ENCODE measurements around the gene KCNJ14.

The KCNJ14 gene

DNA sequence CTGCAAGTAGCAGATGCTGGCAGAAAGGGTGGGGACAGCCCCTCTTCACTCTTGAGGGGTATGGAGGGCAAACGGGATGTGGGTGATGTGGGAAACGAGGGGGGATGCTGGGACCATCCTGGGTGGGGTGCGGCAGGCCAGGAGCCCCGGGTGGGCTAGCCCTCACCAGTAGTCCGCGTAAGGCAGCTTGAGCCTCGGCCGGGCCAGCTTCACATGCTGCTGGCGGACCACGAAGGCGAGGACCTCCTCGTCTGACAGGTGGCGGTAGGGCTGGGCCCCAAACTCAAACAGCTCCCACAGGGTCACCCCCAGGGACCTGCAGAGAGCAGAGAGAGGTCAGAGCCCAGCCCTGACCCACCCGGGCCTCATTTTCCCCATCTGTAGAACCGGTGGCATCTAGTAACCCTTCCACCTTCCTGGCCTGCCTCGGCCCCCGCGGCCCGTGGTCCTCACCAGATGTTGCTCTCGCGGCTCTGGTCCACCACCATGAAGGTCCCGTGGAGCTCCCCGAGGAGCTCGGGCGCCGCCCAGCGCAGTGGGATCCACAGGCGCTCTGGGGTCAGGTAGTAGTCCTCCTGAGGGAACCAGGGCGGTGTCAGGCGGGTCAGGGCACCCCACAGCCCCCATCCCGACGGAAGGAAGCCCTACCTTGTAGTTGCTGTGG lies 45.6 kb downstream of the KCNJ14 start (continued):
- no peak for TF ChIP-seq ZFP30 (CRISPR knock-in tag; IDR thresholded peaks at IDR 0.05)
- no peak for TF ChIP-seq ISL1 (CRISPR knock-in tag; IDR thresholded peaks at IDR 0.05)
- TF ChIP-seq RARB (CRISPR knock-in tag; IDR thresholded peaks at IDR 0.05): no peak
- TF ChIP-seq GLIS3 (CRISPR knock-in tag; IDR thresholded peaks at IDR 0.05): no peak

DNA sequence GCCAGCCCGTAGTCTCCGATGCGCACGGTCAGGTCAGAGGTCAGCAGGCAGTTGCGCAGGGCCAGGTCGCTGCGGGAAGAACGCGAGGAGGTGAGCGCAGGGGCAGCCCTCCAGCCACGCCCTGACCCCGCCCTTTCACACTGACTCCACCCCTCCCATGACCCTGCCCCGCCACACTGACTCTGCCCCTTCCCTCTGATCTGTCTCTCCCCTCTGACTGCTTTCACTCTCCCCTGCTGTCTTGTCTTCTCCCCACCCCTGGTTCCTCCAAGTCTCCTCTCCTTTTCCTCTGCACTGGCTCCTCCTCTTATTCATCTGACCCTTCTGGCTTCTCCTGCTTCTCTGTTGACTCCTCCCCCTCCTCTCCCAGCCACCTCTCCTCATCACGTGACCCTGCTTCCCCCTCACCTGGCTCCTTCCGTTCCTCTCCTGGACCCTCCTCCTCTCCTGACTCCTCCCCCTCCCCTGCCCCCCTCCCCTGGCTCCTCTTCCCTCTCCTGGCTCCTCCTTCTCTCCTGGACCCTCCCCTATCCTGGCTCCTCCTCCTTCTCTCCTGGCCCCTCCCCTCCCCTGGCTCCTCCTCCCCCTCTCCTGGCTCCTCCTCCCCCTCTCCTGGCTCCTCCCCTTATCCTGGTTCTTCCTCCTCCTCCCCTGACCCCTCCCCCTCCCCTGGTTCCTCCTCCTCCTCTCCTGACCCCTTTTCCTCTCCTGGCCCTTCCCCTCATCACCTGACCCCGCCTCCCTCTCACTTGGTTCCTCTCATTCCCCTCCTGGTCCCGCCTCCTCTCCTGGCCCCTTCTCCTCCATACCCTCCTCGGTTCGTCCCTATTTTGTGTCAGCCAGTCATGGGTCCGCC lies 46.3 kb downstream of the KCNJ14 start:
- TF ChIP-seq ARNTL (CRISPR knock-in tag; IDR thresholded peaks at IDR 0.05; ENCODE audit: borderline replicate concordance, low read depth): no peak
- TF ChIP-seq, protein P1, sequence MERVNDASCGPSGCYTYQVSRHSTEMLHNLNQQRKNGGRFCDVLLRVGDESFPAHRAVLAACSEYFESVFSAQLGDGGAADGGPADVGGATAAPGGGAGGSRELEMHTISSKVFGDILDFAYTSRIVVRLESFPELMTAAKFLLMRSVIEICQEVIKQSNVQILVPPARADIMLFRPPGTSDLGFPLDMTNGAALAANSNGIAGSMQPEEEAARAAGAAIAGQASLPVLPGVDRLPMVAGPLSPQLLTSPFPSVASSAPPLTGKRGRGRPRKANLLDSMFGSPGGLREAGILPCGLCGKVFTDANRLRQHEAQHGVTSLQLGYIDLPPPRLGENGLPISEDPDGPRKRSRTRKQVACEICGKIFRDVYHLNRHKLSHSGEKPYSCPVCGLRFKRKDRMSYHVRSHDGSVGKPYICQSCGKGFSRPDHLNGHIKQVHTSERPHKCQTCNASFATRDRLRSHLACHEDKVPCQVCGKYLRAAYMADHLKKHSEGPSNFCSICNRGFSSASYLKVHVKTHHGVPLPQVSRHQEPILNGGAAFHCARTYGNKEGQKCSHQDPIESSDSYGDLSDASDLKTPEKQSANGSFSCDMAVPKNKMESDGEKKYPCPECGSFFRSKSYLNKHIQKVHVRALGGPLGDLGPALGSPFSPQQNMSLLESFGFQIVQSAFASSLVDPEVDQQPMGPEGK (CRISPR knock-in tag; IDR thresholded peaks at IDR 0.05; ENCODE audit: borderline replicate concordance): no peak
- TF ChIP-seq SNAI2 (CRISPR knock-in tag; IDR thresholded peaks at IDR 0.05): no peak
- TF ChIP-seq, protein P2, sequence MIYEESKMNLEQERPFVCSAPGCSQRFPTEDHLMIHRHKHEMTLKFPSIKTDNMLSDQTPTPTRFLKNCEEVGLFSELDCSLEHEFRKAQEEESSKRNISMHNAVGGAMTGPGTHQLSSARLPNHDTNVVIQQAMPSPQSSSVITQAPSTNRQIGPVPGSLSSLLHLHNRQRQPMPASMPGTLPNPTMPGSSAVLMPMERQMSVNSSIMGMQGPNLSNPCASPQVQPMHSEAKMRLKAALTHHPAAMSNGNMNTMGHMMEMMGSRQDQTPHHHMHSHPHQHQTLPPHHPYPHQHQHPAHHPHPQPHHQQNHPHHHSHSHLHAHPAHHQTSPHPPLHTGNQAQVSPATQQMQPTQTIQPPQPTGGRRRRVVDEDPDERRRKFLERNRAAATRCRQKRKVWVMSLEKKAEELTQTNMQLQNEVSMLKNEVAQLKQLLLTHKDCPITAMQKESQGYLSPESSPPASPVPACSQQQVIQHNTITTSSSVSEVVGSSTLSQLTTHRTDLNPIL (CRISPR knock-in tag; IDR thresholded peaks at IDR 0.05; ENCODE audit: low read depth): no peak
- no peak for TF ChIP-seq CSDC2 (CRISPR knock-in tag; IDR thresholded peaks at IDR 0.05)
- TF ChIP-seq ZNF70 (CRISPR knock-in tag; IDR thresholded peaks at IDR 0.05): no peak
- TF ChIP-seq TOX (CRISPR knock-in tag; IDR thresholded peaks at IDR 0.05; ENCODE audit: borderline replicate concordance): no peak
- peak; percentile 55 for ATAC-seq

DNA sequence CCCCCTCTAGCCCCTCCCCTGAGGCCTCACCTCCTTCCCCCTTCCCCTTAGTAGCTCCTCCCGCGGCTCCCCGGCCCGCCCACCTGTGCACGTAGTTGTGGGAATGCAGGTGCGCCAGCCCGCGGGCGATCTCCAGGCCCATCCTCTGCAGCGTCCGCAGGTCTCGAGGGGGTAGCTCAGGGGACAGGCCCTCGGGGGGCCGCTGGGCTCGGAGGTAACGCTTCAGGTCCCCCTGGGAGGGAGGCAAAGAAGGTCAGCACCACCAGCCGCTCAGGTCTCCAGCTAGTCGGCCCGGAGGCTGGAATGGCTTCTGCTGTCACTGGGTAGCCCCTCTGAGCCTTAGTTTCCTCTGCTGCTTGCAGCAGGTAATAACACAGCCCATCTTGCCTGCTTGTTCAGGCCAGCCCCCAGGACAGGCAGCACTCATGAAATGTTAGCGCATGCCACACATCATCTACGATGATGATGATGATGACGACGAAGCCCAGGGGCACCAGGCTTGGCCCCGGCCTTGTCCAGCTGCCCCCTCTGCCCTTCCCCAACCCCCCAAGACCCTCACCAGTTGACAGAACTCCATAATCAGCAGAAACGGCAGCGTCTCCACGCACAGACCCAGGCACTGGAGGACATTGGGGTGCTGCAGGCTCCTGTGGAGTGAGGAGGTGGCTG lies 47.1 kb downstream of the KCNJ14 start:
- TF ChIP-seq ZNF565 (CRISPR knock-in tag; conservative IDR thresholded peaks at IDR 0.05; ENCODE audit: low read depth) (no peak), ZFP3 (CRISPR knock-in tag; IDR thresholded peaks at IDR 0.05) (no peak), TOX (CRISPR knock-in tag; IDR thresholded peaks at IDR 0.05; ENCODE audit: borderline replicate concordance) (no peak), ARNTL (CRISPR knock-in tag; IDR thresholded peaks at IDR 0.05; ENCODE audit: borderline replicate concordance, low read depth) (no peak), RARB (CRISPR knock-in tag; IDR thresholded peaks at IDR 0.05) (no peak), ZC3H10 (CRISPR knock-in tag; IDR thresholded peaks at IDR 0.05) (no peak), BACH2 (CRISPR knock-in tag; IDR thresholded peaks at IDR 0.05; ENCODE audit: borderline replicate concordance) (no peak), GLIS3 (CRISPR knock-in tag; IDR thresholded peaks at IDR 0.05) (no peak), ISL1 (CRISPR knock-in tag; IDR thresholded peaks at IDR 0.05) (no peak), OSR1 (CRISPR knock-in tag; IDR thresholded peaks at IDR 0.05) (no peak), PPARA (CRISPR knock-in tag; IDR thresholded peaks at IDR 0.05; ENCODE audit: borderline replicate concordance) (no peak), TCF4 (CRISPR knock-in tag; IDR thresholded peaks at IDR 0.05; ENCODE audit: borderline replicate concordance) (no peak), ZFP30 (CRISPR knock-in tag; IDR thresholded peaks at IDR 0.05) (no peak), SNAI2 (CRISPR knock-in tag; IDR thresholded peaks at IDR 0.05) (no peak)
- TF ChIP-seq, protein P3, sequence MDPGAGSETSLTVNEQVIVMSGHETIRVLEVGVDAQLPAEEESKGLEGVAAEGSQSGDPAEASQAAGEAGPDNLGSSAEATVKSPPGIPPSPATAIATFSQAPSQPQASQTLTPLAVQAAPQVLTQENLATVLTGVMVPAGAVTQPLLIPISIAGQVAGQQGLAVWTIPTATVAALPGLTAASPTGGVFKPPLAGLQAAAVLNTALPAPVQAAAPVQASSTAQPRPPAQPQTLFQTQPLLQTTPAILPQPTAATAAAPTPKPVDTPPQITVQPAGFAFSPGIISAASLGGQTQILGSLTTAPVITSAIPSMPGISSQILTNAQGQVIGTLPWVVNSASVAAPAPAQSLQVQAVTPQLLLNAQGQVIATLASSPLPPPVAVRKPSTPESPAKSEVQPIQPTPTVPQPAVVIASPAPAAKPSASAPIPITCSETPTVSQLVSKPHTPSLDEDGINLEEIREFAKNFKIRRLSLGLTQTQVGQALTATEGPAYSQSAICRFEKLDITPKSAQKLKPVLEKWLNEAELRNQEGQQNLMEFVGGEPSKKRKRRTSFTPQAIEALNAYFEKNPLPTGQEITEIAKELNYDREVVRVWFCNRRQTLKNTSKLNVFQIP (CRISPR knock-in tag; IDR thresholded peaks at IDR 0.05; ENCODE audit: borderline replicate concordance, low read depth): no peak
- TF ChIP-seq, protein P1 (CRISPR knock-in tag; IDR thresholded peaks at IDR 0.05; ENCODE audit: borderline replicate concordance): no peak
- TF ChIP-seq, protein P2 (CRISPR knock-in tag; IDR thresholded peaks at IDR 0.05; ENCODE audit: low read depth): no peak
- TF ChIP-seq, protein P4, sequence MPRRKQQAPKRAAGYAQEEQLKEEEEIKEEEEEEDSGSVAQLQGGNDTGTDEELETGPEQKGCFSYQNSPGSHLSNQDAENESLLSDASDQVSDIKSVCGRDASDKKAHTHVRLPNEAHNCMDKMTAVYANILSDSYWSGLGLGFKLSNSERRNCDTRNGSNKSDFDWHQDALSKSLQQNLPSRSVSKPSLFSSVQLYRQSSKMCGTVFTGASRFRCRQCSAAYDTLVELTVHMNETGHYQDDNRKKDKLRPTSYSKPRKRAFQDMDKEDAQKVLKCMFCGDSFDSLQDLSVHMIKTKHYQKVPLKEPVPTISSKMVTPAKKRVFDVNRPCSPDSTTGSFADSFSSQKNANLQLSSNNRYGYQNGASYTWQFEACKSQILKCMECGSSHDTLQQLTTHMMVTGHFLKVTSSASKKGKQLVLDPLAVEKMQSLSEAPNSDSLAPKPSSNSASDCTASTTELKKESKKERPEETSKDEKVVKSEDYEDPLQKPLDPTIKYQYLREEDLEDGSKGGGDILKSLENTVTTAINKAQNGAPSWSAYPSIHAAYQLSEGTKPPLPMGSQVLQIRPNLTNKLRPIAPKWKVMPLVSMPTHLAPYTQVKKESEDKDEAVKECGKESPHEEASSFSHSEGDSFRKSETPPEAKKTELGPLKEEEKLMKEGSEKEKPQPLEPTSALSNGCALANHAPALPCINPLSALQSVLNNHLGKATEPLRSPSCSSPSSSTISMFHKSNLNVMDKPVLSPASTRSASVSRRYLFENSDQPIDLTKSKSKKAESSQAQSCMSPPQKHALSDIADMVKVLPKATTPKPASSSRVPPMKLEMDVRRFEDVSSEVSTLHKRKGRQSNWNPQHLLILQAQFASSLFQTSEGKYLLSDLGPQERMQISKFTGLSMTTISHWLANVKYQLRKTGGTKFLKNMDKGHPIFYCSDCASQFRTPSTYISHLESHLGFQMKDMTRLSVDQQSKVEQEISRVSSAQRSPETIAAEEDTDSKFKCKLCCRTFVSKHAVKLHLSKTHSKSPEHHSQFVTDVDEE (CRISPR knock-in tag; IDR thresholded peaks at IDR 0.05): no peak
- TF ChIP-seq, protein P5, sequence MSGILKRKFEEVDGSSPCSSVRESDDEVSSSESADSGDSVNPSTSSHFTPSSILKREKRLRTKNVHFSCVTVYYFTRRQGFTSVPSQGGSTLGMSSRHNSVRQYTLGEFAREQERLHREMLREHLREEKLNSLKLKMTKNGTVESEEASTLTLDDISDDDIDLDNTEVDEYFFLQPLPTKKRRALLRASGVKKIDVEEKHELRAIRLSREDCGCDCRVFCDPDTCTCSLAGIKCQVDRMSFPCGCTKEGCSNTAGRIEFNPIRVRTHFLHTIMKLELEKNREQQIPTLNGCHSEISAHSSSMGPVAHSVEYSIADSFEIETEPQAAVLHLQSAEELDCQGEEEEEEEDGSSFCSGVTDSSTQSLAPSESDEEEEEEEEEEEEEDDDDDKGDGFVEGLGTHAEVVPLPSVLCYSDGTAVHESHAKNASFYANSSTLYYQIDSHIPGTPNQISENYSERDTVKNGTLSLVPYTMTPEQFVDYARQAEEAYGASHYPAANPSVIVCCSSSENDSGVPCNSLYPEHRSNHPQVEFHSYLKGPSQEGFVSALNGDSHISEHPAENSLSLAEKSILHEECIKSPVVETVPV (CRISPR knock-in tag; IDR thresholded peaks at IDR 0.05): no peak
- ATAC-seq: no peak
